GF-D8 (cell line): ENCODE results near the gene SPEM1.

Experiments used
- DNase-seq: peaks from one replicate; lab custom pipeline; 2025; lab: John Stamatoyannopoulos, UW

The SPEM1 gene

DNA sequence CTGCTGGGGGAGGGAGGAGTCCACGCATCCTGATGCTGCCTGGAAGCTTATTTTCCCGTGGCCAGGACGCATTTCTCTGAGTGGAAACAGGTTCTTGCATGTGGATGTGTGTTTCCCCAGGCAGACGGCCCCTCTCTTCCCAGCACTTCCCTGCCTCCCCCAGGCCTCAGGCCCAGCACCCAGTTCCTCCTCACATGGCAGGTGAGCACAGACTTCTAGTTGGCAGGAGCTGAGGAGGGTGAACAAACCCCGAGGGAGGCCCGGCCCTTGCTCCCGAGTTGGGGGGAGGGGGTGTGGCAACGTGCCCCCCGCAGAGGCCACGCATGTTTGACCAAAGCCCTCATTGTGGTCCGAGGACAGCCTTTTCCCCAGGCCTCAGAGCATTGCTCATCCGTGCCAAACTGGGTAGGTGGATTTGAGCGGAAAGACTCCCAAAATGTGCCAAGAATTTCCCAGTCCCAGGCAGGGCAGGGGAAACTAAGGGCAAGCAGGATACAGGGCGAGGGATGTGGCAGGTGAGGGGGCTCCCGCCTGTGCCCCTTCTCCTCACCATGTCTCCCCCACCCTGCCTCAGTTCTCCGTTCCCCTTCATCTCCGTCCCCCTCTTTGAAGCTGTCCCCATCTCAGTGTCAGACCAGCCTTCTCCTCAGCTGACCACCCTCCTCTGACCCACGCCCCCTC, 1.5 kb upstream of the SPEM1 start:
- DNase-seq = no peak

DNA sequence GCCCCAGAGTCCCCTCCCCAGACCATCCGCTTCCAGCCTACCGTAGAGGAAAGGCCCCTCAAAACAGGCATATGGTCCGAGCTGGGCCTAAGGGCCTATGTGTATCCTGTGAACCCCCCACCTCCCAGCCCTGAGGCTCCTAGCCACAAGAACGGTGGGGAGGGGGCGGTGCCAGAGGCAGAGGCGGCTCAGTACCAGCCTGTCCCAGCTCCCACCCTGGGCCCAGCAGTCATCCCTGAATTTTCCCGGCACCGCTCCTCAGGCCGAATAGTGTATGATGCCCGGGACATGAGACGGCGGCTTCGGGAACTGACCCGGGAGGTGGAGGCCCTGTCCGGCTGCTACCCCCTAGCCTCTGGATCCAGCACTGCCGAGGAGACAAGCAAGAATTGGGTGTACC, 1.1 kb downstream of the SPEM1 start:
- DNase-seq = no peak

GRCh38 chr17:7423679-7424078, 3.6 kb downstream of the SPEM1 start:
- no peak for DNase-seq

DNA sequence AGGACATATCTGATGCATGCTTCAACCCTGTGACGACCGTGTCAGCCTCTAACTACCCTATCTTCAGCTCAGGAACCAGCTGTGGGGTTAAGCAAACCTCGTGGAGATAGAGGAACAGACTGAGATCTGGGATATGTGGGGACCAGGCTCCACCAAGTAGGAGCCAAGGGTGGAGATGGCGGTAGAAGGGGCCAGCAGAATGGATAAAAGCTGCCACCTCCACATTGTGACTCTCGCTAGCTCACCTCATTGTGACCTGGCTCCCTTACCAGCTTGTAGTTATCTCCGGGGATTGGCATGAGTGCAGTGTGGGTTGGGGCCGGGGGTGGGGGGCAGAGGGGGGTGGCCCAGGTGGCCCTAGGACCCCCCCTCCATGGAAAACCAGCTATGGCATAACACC, 5.2 kb downstream of the SPEM1 start, which contains the start of gene SPEM2:
TSS of gene SPEM2 (plus strand) at position 301 of the 400 bp plus-strand sequence. CDS start at position 374, 73 bp downstream.
- DNase-seq = no peak

DNA sequence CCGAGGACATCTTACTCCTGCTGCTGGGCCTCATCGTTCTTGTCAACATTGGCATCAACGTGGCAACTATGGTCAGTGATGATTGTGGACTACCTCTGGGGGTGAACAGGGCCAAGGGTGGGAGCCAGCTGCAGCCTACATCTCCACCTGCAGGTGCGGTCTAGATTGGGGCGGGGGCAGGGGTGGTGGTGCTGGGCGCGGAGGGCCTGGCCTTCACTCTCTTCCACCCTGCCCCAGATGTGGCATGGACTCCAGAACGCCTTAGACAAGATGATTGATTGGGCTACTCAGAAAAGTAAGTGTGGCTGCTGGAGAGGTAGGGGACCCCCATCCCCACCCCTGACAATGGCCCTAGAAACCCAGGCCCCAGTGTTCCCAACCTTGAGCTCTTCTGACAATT, 5.6 kb downstream of the SPEM1 start:
- DNase-seq = no peak

DNA sequence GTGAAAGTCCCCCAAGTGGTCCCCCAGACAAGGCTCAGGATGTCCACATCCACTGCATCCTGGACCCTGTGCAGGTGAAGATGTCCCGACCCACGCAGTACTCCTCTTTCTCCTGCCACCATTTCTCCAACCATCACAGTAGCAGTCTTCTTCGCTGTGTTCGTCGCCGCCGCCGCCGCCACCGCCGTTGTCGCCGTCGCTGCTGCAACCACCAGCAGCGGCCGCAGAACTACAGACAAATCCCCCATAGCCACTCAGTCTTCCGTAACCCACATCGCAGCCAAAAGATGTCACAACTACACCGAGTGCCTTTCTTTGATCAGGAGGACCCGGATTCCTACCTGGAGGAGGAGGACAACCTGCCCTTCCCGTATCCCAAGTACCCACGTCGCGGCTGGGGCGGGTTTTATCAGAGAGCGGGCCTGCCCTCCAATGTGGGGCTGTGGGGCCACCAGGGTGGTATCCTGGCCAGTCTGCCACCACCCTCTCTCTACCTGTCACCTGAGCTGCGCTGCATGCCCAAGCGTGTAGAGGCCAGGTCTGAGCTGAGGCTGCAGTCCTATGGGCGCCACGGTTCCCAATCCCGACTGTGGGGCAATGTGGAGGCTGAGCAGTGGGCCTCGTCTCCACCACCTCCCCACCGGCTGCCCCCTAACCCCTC, 6.2 kb downstream of the SPEM1 start:
- DNase-seq = no peak

DNA sequence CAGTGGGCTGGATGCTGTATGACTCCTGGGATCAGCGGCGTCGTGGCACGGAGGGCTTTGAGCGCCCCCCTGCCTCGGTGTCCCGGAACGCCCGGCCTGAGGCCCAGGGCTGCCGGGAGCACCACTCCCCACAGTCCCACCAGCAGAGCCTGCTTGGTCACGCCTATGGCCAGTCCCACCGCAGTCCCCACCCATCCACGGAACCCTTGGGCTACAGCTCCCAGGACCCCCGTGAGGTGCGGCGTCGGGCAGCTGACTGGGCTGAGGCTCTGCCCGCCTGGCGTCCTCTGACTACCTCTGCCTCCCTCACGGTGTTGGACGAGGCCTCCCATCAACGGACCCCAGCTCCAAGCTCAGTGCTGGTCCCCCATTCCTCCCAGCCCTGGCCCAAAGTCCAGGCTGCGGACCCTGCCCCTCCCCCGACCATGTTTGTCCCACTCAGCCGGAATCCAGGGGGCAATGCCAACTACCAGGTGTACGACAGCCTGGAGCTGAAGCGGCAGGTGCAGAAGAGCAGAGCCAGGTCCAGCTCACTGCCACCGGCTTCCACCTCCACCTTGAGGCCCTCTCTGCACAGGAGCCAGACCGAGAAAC, 6.9 kb downstream of the SPEM1 start:
- no peak for DNase-seq

- no peak for DNase-seq
Observed at GRCh38 chr17:7427549-7427948, 7.4 kb downstream of the SPEM1 start.

- DNase-seq = no peak
Observed at GRCh38 chr17:7428557-7428956, 8.4 kb downstream of the SPEM1 start, which contains the start of gene SPEM3. Gene SPEM3 (plus strand): TSS chr17:7428857. CDS start chr17:7428903, 46 bp downstream.

DNA sequence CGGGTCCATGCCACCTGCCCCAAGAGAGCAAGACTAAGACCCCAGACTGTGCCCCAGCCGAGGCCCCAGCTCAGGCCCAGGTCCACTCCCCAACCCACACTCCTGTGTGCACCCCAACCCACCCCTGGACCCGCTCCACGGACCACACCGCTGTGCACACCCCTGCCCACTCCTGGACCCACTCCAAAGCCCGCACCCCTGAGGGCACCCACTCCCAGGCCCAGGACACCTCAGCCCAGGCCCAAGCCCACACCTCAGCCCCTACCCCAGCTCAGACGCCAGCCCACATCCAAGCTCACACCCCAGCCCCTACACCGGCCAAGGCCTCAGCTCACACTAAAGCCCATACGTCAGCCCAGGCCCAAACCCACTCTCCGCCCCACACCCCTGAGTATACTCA, 9.6 kb downstream of the SPEM1 start:
- DNase-seq = no peak

DNA sequence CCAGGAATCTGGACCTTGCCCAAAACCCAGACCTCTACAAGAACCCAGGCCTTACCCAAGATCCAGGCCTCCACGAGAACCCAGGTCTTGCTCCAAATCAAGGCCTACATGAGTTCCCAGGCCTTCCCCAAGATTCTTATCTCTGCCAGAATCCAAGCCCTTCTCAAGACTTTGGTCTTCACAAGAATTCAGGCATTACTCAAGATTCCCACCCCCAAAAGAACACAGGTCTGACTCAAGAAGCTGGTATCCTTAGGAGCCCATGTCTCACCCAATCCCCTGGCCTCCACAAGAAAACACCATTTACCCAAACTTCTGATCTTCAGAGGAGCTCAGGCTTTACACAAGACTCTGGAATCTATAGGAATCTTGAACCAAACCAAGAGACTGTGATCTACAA, 11.1 kb downstream of the SPEM1 start:
- DNase-seq = no peak

DNA sequence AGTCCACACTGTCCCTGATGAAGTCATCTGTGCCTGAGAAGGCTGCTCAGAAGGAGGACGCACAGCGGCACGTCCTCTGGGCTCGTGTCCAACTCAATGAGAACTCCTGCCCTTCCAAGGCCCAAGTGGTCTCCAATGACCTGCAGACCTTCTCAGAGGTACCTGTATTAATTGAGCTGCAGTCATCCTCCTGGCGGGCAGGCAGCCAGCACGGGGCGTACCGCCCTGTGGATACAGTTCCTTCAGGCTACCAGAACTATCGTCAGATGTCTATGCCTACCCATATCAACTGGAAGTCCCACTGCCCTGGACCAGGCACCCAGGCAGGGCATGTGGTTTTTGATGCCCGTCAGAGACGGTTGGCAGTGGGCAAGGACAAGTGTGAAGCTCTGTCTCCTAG, 12.2 kb downstream of the SPEM1 start:
- DNase-seq = no peak

GRCh38 chr17:7435676-7436555, 15.8 kb downstream of the SPEM1 start:
- DNase-seq = peak; percentile 46

GRCh38 chr17:7436556-7437368, 16.6 kb downstream of the SPEM1 start:
- peak; percentile 2 for DNase-seq

DNA sequence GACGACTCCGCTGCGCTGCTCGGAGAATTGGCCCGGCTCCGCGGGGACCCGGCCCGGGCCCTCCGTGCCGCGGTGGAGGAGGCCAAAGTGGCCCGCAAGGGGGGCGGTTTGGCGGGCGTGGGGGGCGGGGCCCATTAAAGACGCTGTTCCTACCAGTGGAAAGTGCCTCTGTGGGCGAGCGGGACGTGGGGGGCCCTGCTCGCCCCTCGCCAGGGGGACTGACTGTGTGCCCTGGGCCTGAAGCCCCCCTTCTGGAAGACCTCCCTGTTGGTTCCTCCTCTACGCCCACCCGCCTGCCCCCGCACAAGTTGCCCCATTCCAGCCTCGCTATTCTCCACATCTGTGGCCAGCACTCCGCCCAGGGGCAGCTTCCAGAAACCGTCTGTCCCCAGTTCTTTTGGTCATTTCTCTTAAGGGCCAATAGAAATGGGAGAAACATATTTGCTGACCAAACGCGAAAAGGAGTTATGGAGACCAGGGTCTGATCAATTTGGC, 17.3 kb downstream of the SPEM1 start:
- DNase-seq = no peak

- no peak for DNase-seq
Observed at GRCh38 chr17:7437950-7438614, 18.0 kb downstream of the SPEM1 start.

DNA sequence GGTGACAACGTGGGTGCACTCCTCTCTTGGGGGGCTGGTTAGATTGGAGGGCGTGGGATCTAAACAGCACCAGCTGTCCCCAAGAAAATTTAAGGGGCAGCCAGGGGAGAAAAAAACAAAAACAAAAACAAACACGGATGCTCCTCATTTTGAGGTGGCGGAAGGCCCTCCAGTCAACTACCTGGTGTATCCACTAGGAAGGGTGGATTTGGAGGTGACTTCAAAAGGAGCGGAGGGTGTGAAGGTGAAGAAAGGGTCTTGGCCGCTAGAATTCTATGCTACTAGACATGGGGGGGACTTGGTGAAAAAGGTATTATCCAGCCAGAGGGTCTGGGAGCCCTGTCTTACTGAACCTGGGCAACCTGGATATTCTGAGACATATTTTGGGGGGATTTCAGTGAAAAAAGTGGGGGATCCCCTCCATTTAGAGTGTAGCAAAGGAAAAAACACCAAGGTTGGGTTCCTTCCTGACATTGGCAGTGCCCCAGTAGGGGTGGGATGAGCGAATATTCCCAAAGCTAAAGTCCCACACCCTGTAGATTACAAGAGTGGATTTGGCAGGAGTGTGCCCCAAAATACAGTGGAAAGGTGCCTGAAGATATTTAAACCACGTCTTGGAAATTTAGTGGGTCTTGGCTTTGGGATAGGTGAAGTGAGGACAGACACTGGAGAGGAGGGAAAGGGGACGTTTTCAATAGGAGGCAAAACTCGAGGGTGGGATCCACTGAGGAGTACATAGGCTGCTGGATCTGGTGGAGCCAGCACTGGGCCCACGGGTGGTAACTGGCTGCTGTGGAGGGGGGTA, 18.7 kb downstream of the SPEM1 start:
- DNase-seq = no peak

DNA sequence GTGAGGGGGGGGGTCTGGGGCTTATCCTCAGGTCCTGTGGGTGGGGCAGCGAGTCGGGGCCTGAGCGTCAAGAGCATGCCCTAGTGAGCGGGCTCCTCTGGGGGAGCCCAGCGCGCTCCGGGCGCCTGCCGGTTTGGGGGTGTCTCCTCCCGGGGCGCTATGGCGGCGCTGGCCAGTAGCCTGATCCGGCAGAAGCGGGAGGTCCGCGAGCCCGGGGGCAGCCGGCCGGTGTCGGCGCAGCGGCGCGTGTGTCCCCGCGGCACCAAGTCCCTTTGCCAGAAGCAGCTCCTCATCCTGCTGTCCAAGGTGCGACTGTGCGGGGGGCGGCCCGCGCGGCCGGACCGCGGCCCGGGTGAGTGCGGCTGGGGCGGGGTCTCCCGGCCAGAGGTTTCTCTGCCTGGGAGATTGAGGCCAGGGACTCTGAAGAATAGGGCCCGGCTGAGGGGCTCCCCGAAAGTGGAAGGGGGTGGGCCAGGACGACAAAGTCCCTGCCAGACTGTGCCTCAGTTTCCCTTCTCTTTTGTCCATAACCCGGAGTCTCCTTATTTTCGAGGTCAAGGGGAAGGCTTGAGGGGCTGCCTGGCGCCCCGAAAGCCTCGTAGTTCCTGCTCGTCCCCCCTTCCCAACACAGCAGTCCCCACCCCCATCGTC, 19.5 kb downstream of the SPEM1 start, which contains the start of gene FGF11:
TSS of gene FGF11 (plus strand) at position 51 of the 651 bp plus-strand sequence. CDS start at position 160, 109 bp downstream.
- DNase-seq = no peak
